ENCODE data around the gene TCL1B.

The TCL1B gene

GRCh38 chr14:95668235-95668772 lies 17.9 kb upstream of the TCL1B start:
- no peak for DNase-seq

GRCh38 chr14:95674613-95675012 lies 11.6 kb upstream of the TCL1B start:
- no peak for DNase-seq

GRCh38 chr14:95675486-95675885 lies 10.7 kb upstream of the TCL1B start:
- no peak for DNase-seq

- no peak for DNase-seq
Measured at GRCh38 chr14:95677179-95677835, 8.9 kb upstream of the TCL1B start.

GRCh38 chr14:95679148-95679815 lies 6.9 kb upstream of the TCL1B start:
- no peak for DNase-seq

- peak; percentile 79 for DNase-seq
Measured at GRCh38 chr14:95679998-95680735, 6.1 kb upstream of the TCL1B start.

GRCh38 chr14:95681153-95681552 lies 5.1 kb upstream of the TCL1B start:
- no peak for DNase-seq

GRCh38 chr14:95683793-95684192 lies 2.4 kb upstream of the TCL1B start:
- DNase-seq, result peak; percentile 70

- DNase-seq, result no peak
Measured at GRCh38 chr14:95686935-95687334, 709 bp downstream of the TCL1B start.

- no peak for DNase-seq
Measured at GRCh38 chr14:95689441-95689840, 3.2 kb downstream of the TCL1B start.

GRCh38 chr14:95690815-95691214 lies 4.6 kb downstream of the TCL1B start:
- no peak for DNase-seq

- no peak for DNase-seq
Measured at GRCh38 chr14:95691591-95691990, 5.4 kb downstream of the TCL1B start.

- no peak for DNase-seq
Measured at GRCh38 chr14:95692109-95692508, 5.9 kb downstream of the TCL1B start.

- no peak for DNase-seq
Measured at GRCh38 chr14:95695051-95695450, 8.8 kb downstream of the TCL1B start.

GRCh38 chr14:95695913-95696312 lies 9.7 kb downstream of the TCL1B start:
- DNase-seq, result no peak

GRCh38 chr14:95696741-95697140 lies 10.5 kb downstream of the TCL1B start:
- DNase-seq, result no peak

- DNase-seq, result no peak
Measured at GRCh38 chr14:95697764-95698163, 11.5 kb downstream of the TCL1B start.

GRCh38 chr14:95698287-95698686 lies 12.1 kb downstream of the TCL1B start:
- no peak for DNase-seq

GRCh38 chr14:95699412-95699811 lies 13.2 kb downstream of the TCL1B start:
- no peak for DNase-seq

- DNase-seq, result no peak
Measured at GRCh38 chr14:95700221-95700976, 14.2 kb downstream of the TCL1B start.

- DNase-seq, result no peak
Measured at GRCh38 chr14:95701846-95702221, 15.6 kb downstream of the TCL1B start.

GRCh38 chr14:95703341-95703740 lies 17.1 kb downstream of the TCL1B start:
- DNase-seq, result no peak

GRCh38 chr14:95703805-95704204 lies 17.6 kb downstream of the TCL1B start:
- DNase-seq, result no peak
